Measurements from ENCODE around the gene TRMO.
"Not testable (repeated sequence)": the region's sequence is repeated elsewhere in the genome, so short reads cannot be mapped to it uniquely, and the experiment has no call there.

TRMO gene

GRCh38 chr9:97954550-97954989 is 32.3 kb upstream of the TRMO start:
- H3K4me3 ChIP-seq (ENCODE audit: low read depth, low read length) = no peak overlapping the region
- in situ Hi-C loops (cut with HindIII; ENCODE audit: low sequenced_read_pairs) = no loop called here
- TF ChIP-seq CTCF (IDR thresholded peaks at IDR 0.05; ENCODE audit: low read depth, low read length, missing control alignments) = peak; percentile 50
- no peak for DNase-seq (ENCODE audit: low read depth)

DNA sequence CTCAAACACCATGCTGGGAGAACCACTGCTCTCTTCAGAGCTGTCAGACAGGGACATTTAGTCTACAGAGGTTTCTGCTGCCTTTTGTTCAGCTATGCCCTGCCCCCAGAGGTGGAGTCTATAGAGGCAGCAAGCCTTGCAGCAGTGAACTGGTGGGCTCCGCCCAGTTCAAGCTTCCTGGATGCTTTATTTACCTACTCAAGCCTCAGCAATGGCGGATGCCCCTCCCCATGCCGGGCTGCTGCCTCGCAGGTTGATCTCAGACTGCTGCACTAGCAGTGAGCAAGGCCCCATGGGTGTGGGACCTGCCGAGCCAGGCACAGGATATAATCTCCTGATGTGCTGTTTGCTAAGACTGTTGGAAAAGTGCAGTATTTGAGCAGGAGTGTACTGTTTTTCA is 28.6 kb upstream of the TRMO start:
- in situ Hi-C loops (cut with HindIII; ENCODE audit: low sequenced_read_pairs); H3K4me3 ChIP-seq (ENCODE audit: low read depth, low read length); DNase-seq (ENCODE audit: low read depth): not testable (repeated sequence)

DNA sequence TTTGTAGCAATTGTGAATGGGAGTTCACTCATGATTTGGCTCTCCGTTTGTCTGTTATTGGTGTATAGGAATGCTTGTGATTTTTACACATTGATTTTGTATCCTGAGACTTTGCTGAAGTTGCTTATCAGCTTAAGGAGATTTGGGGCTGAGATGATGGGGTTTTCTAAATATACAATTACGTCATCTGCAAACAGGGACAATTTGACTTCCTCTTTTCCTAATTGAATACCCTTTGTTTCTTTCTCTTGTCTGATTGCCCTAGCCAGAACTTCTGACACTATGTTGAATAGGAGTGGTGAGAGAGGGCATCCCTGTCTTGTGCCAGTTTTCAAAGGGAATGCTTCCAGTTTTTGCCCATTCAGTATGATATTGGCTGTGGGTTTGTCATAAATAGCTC is 24.8 kb upstream of the TRMO start:
- DNase-seq (ENCODE audit: low read depth); H3K4me3 ChIP-seq (ENCODE audit: low read depth, low read length); in situ Hi-C loops (cut with HindIII; ENCODE audit: low sequenced_read_pairs): not testable (repeated sequence)

- DNase-seq (ENCODE audit: low read depth); H3K4me3 ChIP-seq (ENCODE audit: low read depth, low read length); in situ Hi-C loops (cut with HindIII; ENCODE audit: low sequenced_read_pairs): not testable (repeated sequence)
Measured at GRCh38 chr9:97945470-97945869, 23.2 kb upstream of the TRMO start.

- in situ Hi-C loops (cut with HindIII; ENCODE audit: low sequenced_read_pairs) = no loop called here
- DNase-seq (ENCODE audit: low read depth) = no peak
- no peak overlapping the region for H3K4me3 ChIP-seq (ENCODE audit: low read depth, low read length)
- no peak for TF ChIP-seq CTCF (IDR thresholded peaks at IDR 0.05; ENCODE audit: low read depth, low read length, missing control alignments)
Measured at GRCh38 chr9:97944612-97945011, 22.3 kb upstream of the TRMO start.

DNA sequence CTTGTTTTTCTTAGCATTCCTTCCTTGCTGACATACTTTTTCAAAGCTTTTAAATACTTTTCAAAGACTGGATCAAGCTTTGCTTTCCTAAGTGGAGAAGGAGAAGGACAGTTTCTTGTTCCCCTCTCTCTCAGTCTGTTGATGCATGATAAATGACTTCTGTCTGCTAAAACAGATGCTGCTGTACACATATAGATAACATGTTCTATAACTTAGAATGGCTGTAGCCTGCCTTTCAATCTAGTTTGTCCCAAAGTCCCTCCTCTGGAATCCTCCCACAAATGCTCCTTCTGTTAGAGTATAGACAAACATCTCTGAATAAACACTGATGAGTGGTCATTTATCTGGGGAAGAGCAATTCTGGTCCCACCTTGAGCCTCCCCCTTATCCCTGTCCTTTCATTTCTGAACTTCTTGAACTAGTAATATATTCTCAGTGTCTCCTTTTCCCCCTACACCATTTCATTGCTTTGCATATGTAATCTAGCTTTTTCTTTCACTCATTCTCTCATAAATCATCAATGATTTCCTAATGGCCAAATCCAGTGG is 21.1 kb upstream of the TRMO start:
- DNase-seq (ENCODE audit: low read depth) = no peak
- H3K4me3 ChIP-seq (ENCODE audit: low read depth, low read length) = no peak overlapping the region
- no peak for TF ChIP-seq CTCF (IDR thresholded peaks at IDR 0.05; ENCODE audit: low read depth, low read length, missing control alignments)
- in situ Hi-C loops (cut with HindIII; ENCODE audit: low sequenced_read_pairs) = no loop called here

DNA sequence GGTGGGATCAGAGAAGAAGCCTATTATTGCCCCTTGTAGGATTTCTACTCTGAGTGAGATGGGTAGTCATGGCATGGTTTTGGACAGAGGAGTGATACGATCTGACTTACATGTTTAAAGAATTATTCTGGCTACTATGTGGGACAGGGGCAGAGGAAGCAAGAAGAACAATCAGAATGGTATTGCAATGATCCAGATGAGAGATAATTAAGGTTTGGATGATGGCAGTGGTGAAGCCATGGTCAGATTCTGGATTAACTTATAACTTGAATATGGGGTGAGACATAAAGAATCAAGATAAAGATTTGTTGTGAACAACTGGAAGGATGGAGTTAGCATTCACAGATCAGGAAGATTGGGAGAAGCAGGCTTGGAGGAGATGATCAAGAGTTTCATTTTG is 19.0 kb upstream of the TRMO start:
- no peak overlapping the region for H3K4me3 ChIP-seq (ENCODE audit: low read depth, low read length)
- no peak for DNase-seq (ENCODE audit: low read depth)
- no peak for TF ChIP-seq CTCF (IDR thresholded peaks at IDR 0.05; ENCODE audit: low read depth, low read length, missing control alignments)
- in situ Hi-C loops (cut with HindIII; ENCODE audit: low sequenced_read_pairs) = no loop called here

- in situ Hi-C loops (cut with HindIII; ENCODE audit: low sequenced_read_pairs) = no loop called here
- no peak for DNase-seq (ENCODE audit: low read depth)
- H3K4me3 ChIP-seq (ENCODE audit: low read depth, low read length) = no peak overlapping the region
- no peak for TF ChIP-seq CTCF (IDR thresholded peaks at IDR 0.05; ENCODE audit: low read depth, low read length, missing control alignments)
Measured at GRCh38 chr9:97940741-97941140, 18.4 kb upstream of the TRMO start.

All from astrocyte of the cerebellum (primary cell).